Measurements from ENCODE around the gene C1orf159.

DNA sequence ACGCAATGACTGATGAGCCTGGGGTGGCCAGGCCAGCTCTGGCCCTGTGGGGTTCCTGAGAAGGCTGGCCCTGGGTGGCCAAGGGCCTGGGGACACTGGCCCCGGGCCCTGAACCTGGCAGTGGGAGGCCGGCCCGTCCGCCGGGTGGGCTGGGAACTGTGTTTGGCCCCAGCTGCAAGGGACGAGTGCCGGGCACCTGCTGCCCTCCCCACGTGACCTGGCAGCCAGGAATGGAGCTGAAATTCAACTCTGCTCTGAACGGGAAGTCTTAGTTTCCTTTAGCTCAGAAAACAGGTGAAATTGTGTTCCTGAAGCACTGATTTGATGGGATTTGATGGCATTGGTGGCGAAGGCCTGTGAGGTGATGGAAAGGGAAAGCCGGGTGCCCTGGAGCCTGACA lies 49.6 kb upstream of the C1orf159 start:
- TF ChIP-seq TAF7 (optimal IDR thresholded peaks at IDR 0.05; ENCODE audit: borderline replicate concordance, low read depth, low read length), result no peak
- no peak for TF ChIP-seq USF2 (IDR thresholded peaks at IDR 0.05; ENCODE audit: low read length)
- no peak for TF ChIP-seq EZH2 (IDR thresholded peaks at IDR 0.05; ENCODE audit: low read depth, low read length, severe bottlenecking)
- TF ChIP-seq EP300 (IDR thresholded peaks at IDR 0.05; ENCODE audit: borderline replicate concordance in 1 of 2, low read depth in 2 of 2, low read length in 2 of 2), result no peak
- no peak for TF ChIP-seq CTCF (IDR thresholded peaks at IDR 0.05; ENCODE audit: control extremely low read depth in 1 of 3, insufficient read depth in 1 of 3, low read depth in 1 of 3, low read length in 3 of 3)
- no peak for TF ChIP-seq ZNF274 (IDR thresholded peaks at IDR 0.05; ENCODE audit: borderline replicate concordance, extremely low read depth, low read length)
- TF ChIP-seq E2F6 (IDR thresholded peaks at IDR 0.05), result no peak
- no peak for TF ChIP-seq SUZ12 (IDR thresholded peaks at IDR 0.05; ENCODE audit: low read length)
- no peak for TF ChIP-seq BRCA1 (IDR thresholded peaks at IDR 0.05; ENCODE audit: low read depth, low read length)
- no peak for TF ChIP-seq HDAC2 (IDR thresholded peaks at IDR 0.05; ENCODE audit: borderline replicate concordance in 1 of 2, low read depth in 2 of 2, low read length in 2 of 2)
- TF ChIP-seq CEBPB (IDR thresholded peaks at IDR 0.05; ENCODE audit: low read depth, low read length), result no peak

Data from H1 (cell line).